GM19238 (cell line): ENCODE measurements around the gene ATP13A3.

ENCODE experiments used
- DNase-seq: peaks from one replicate; pipeline ENCODE4 v3.0.0; 2011; ENCODE audit warnings: low spot score; ENCODE audit not compliant: insufficient read length

Gene ATP13A3

GRCh38 chr3:194476784-194477183, 10.0 kb downstream of the ATP13A3 start:
- DNase-seq, result no peak

GRCh38 chr3:194475978-194476377, 10.8 kb downstream of the ATP13A3 start:
- DNase-seq, result no peak

- no peak for DNase-seq
These were observed 11.5 kb downstream of the ATP13A3 start for GRCh38 chr3:194475138-194475932.

- no peak for DNase-seq
These were observed 12.1 kb downstream of the ATP13A3 start for GRCh38 chr3:194474675-194475074.

GRCh38 chr3:194472290-194472920, 14.4 kb downstream of the ATP13A3 start:
- no peak for DNase-seq

GRCh38 chr3:194471863-194472262, 14.9 kb downstream of the ATP13A3 start:
- DNase-seq, result no peak

GRCh38 chr3:194470615-194471014, 16.2 kb downstream of the ATP13A3 start:
- no peak for DNase-seq

GRCh38 chr3:194469977-194470376, 16.8 kb downstream of the ATP13A3 start:
- DNase-seq, result no peak

- no peak for DNase-seq
These were observed 18.7 kb downstream of the ATP13A3 start for GRCh38 chr3:194468086-194468485.

GRCh38 chr3:194466761-194467356, 19.9 kb downstream of the ATP13A3 start:
- DNase-seq, result no peak

GRCh38 chr3:194465920-194466570, 20.8 kb downstream of the ATP13A3 start:
- no peak for DNase-seq

GRCh38 chr3:194465246-194465645, 21.6 kb downstream of the ATP13A3 start:
- DNase-seq, result no peak

- no peak for DNase-seq
These were observed 22.1 kb downstream of the ATP13A3 start for GRCh38 chr3:194464692-194465091.

GRCh38 chr3:194462936-194463335, 23.9 kb downstream of the ATP13A3 start:
- no peak for DNase-seq

- DNase-seq, result no peak
These were observed 26.2 kb downstream of the ATP13A3 start for GRCh38 chr3:194460566-194460965.

GRCh38 chr3:194458131-194458530, 28.7 kb downstream of the ATP13A3 start:
- DNase-seq, result no peak

- no peak for DNase-seq
These were observed 31.3 kb downstream of the ATP13A3 start for GRCh38 chr3:194455481-194455880.

GRCh38 chr3:194450341-194450740, 36.5 kb downstream of the ATP13A3 start:
- DNase-seq, result no peak

GRCh38 chr3:194449913-194450312, 36.9 kb downstream of the ATP13A3 start:
- no peak for DNase-seq

- no peak for DNase-seq
These were observed 39.1 kb downstream of the ATP13A3 start for GRCh38 chr3:194447657-194448056.

GRCh38 chr3:194447161-194447560, 39.6 kb downstream of the ATP13A3 start:
- DNase-seq, result no peak

GRCh38 chr3:194446754-194447153, 40.0 kb downstream of the ATP13A3 start:
- DNase-seq, result no peak
